Osteocyte (in vitro differentiated cells): ENCODE measurements around the gene TRIO. TPM values are rescaled to one million over a fixed set of nuclear protein-coding genes. Genes with fewer than 3 reads are reported as not detected.
A peak's percentile ranks its signal among the peaks of the same experiment; 100 is the strongest.

Experiments used
- DNase-seq: peaks from one replicate; pipeline ENCODE4 v3.0.0; 2021; ENCODE audit warnings: mixed read lengths; ENCODE audit not compliant: unreplicated experiment; ENCODE audit errors: extremely low spot score
- H3K27ac Mint-ChIP-seq: one replicate; pipeline ENCODE4 v1.8.0; 2021; ENCODE audit warnings: mild to moderate bottlenecking, mixed read lengths; ENCODE audit not compliant: unreplicated experiment
- H3K27me3 Mint-ChIP-seq: one replicate; pipeline ENCODE4 v1.8.0; 2021; ENCODE audit warnings: mixed read lengths; ENCODE audit not compliant: unreplicated experiment
- H3K36me3 Mint-ChIP-seq: one replicate; pipeline ENCODE4 v1.8.0; 2021; ENCODE audit warnings: mixed read lengths; ENCODE audit not compliant: unreplicated experiment
- H3K4me1 Mint-ChIP-seq: one replicate; pipeline ENCODE4 v1.8.0; 2021; ENCODE audit warnings: mixed read lengths; ENCODE audit not compliant: unreplicated experiment
- H3K4me3 Mint-ChIP-seq: one replicate; pipeline ENCODE4 v1.8.0; 2021; ENCODE audit warnings: mild to moderate bottlenecking, moderate library complexity, mixed read lengths; ENCODE audit not compliant: unreplicated experiment
- H3K9me3 Mint-ChIP-seq: one replicate; pipeline ENCODE4 v1.8.0; 2021; ENCODE audit warnings: mixed read lengths; ENCODE audit not compliant: unreplicated experiment
- CTCF ChIP-seq: fragments of 200-600 bp; sonication (generic); IDR thresholded peaks from 2 replicates; pipeline ENCODE4 v1.5.0; 2021; ENCODE audit warnings: antibody characterized with exemption, mild to moderate bottlenecking, moderate library complexity
- total RNA-seq: library from RNA; stranded (reverse); gene quantifications from 2 replicates; pipeline ENCODE4 v1.2.1, GENCODE V29; 2021

TRIO gene
- total RNA-seq, 1 donor from 2014 or later: 336 TPM

GRCh38 chr5:14380712-14381111 is 237.6 kb downstream of the TRIO start:
- H3K4me1 Mint-ChIP-seq: peaks cover 7% of the 10 kb centered on the region
- peak overlapping the region; percentile 53 for H3K27ac Mint-ChIP-seq
- no peak overlapping the region for H3K4me3 Mint-ChIP-seq
- no peaks in the 10 kb centered on the region for H3K9me3 Mint-ChIP-seq
- peaks cover 63% of the 10 kb centered on the region for H3K36me3 Mint-ChIP-seq
- no peak for TF ChIP-seq CTCF
- H3K27me3 Mint-ChIP-seq: no peaks in the 10 kb centered on the region
- no peak for DNase-seq

- no peak for TF ChIP-seq CTCF
- H3K36me3 Mint-ChIP-seq: peaks cover 57% of the 10 kb centered on the region
- no peak for DNase-seq
- H3K9me3 Mint-ChIP-seq: no peaks in the 10 kb centered on the region
- H3K4me1 Mint-ChIP-seq: peaks cover 2% of the 10 kb centered on the region
- no peak overlapping the region for H3K4me3 Mint-ChIP-seq
- H3K27me3 Mint-ChIP-seq: no peaks in the 10 kb centered on the region
- no peak overlapping the region for H3K27ac Mint-ChIP-seq
Observed at GRCh38 chr5:14382640-14383039, 239.5 kb downstream of the TRIO start.

- no peak overlapping the region for H3K4me3 Mint-ChIP-seq
- no peaks in the 10 kb centered on the region for H3K9me3 Mint-ChIP-seq
- peaks cover 58% of the 10 kb centered on the region for H3K36me3 Mint-ChIP-seq
- TF ChIP-seq CTCF: no peak
- DNase-seq: no peak
- peaks cover 2% of the 10 kb centered on the region for H3K4me1 Mint-ChIP-seq
- H3K27me3 Mint-ChIP-seq: no peaks in the 10 kb centered on the region
- H3K27ac Mint-ChIP-seq: no peak overlapping the region
Observed at GRCh38 chr5:14383923-14384322, 240.8 kb downstream of the TRIO start.

GRCh38 chr5:14385019-14385418 is 241.9 kb downstream of the TRIO start:
- Mint-ChIP-seq H3K4me3 (no peak overlapping the region), H3K27ac (no peak overlapping the region), H3K27me3 (no peaks in the 10 kb centered on the region), H3K4me1 (peaks cover 2% of the 10 kb centered on the region), H3K9me3 (no peaks in the 10 kb centered on the region), H3K36me3 (peaks cover 57% of the 10 kb centered on the region)
- no peak for DNase-seq
- TF ChIP-seq CTCF: no peak

- no peak for DNase-seq
- H3K9me3 Mint-ChIP-seq: no peaks in the 10 kb centered on the region
- H3K4me3 Mint-ChIP-seq: no peak overlapping the region
- no peaks in the 10 kb centered on the region for H3K4me1 Mint-ChIP-seq
- no peak overlapping the region for H3K27ac Mint-ChIP-seq
- peaks cover 59% of the 10 kb centered on the region for H3K36me3 Mint-ChIP-seq
- H3K27me3 Mint-ChIP-seq: no peaks in the 10 kb centered on the region
- TF ChIP-seq CTCF: no peak
Observed at GRCh38 chr5:14386884-14387624, 243.9 kb downstream of the TRIO start.
